Head of caudate nucleus (tissue), 42 donors: ENCODE measurements around the gene LYPLAL1.

ENCODE experiments used
- DNase-seq, 42 donors: peaks; one replicate each; pipeline versions ENCODE4 v3.0.0 to v3.0.0-alpha.2; 2020 to 2021; ENCODE audit warnings: mixed read lengths in 7 of 42
- intact Hi-C: fragments of 100-400 bp; cut with DNase I; formaldehyde crosslinking; loops from one replicate; pipeline ENCODE4 v1.15.0; 2022

LYPLAL1 gene

GRCh38 chr1:219173758-219174459 is at the start of gene LYPLAL1:
Gene LYPLAL1 (plus strand): TSS chr1:219173878. CDS start chr1:219173891, 13 bp downstream.
- intact Hi-C loops, result no loop called here
- peak; percentile 70 to 95 (median 90) for DNase-seq

DNA sequence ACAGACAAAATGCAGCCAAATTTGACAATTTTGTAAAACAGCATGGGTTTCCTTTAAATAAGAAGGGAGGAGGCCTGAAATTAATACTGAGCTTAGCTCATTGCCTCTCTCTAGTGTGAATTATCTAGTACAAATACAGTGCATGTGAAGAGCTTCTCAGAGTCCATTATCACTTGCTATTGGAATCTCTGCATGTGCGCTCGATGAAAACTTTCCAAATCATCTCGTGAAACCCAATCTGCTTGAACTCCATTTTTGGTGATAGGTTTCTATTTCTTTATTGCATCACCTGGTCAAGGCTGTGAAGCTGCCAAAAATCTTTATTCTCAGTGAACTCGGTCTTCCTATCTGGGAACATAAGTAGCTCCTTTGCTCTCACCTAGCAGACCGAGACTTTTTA is 49.5 kb upstream of the LYPLAL1 start:
- DNase-seq, result no peak
- intact Hi-C loops, result no loop called here

DNA sequence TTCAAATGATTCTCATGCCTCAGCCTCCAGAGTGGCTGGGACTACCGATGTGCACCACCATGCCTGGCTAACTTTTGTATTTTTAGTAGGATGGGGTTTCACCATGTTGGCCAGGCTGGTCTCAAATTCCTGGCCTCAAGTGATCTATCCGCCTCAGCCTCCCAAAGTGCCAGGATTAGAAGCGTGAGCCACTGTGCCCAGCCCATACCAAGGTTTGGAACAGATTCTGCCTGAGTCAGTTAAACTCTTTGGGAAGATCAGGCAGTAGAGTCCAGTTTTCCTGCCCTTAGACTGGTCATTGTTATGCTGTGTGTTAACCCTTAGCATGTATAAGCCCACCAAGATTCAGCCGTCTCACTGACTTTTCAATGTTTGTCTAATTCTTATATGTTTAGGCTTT is 48.3 kb upstream of the LYPLAL1 start:
- intact Hi-C loops, result no loop called here
- no peak for DNase-seq

DNA sequence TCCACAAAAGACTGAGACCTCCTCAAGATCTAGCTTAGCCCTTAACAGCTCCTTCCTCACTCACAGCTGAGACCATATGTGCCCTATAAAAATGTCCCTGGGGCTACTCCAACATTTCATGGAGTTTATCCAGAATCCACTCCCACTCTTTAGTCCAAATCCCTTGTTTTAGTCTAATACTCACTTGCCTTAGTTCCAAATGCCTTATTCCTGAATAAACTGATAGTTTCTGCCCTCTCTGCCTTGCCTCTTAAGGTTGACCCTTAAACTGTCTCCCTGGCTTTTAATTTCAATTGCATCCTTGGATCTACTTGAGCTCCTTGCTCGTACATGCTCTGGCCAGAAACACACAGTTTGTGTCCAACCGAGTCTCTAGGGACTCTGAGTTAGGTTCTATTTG is 47.3 kb upstream of the LYPLAL1 start:
- DNase-seq, result no peak
- intact Hi-C loops, result no loop called here

GRCh38 chr1:219128957-219129356 is 44.7 kb upstream of the LYPLAL1 start:
- DNase-seq, result no peak
- intact Hi-C loops, result no loop called here

GRCh38 chr1:219130366-219130935 is 43.2 kb upstream of the LYPLAL1 start:
- intact Hi-C loops, result no loop called here
- no peak for DNase-seq

GRCh38 chr1:219132939-219133338 is 40.7 kb upstream of the LYPLAL1 start:
- intact Hi-C loops, result no loop called here
- DNase-seq, result no peak

DNA sequence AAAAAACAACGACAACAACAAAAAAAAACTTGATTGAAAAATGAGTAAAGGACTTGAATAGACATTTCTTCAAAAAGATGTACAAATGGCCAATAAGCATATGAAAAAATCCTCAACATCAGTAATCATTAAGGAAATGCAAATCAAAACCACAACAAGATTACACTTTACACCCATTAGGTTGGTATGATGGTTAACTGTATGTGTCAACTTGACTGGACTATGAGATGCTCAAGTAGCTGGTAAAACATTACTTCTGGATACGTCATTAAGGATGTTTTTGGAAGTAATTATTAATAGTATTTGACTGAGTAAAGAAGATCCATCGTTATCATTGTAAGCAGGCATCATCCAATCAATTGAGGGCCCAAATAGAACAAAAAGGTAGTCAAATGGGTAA is 34.9 kb upstream of the LYPLAL1 start:
- intact Hi-C loops, result no loop called here
- DNase-seq, result no peak

DNA sequence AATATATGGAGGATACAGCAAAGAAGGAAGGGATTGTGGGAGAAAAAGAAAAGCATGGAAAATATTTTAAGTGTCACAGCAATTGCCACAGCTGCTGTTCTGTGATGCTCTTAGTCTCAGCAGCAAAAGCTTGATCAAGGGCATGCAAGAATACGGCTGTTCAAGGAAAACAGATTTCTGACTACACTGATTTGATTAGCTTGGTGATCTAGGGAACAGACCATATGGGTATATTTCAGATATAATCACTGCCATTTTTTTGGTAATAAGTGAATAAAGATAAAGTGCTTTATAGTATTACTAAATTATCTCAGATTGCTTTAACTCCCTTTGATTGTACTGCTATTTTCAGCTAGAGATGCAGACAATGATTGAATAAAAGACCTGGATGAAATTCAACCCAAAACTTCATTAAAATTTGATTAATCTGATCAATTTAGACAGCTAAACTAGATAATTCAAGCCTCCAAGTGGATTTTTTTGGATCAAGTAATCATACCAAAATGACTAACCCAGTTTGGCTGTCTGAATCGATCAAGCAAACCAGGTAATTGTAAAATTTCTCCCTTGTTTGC is 33.3 kb upstream of the LYPLAL1 start:
- no peak for DNase-seq
- intact Hi-C loops, result no loop called here

- no peak for DNase-seq
- intact Hi-C loops, result no loop called here
These were observed 29.9 kb upstream of the LYPLAL1 start for GRCh38 chr1:219143735-219144134.

- DNase-seq, result no peak
- intact Hi-C loops, result no loop called here
These were observed 28.9 kb upstream of the LYPLAL1 start for GRCh38 chr1:219144658-219145315.

GRCh38 chr1:219147571-219148019 is 26.1 kb upstream of the LYPLAL1 start:
- intact Hi-C loops, result no loop called here
- DNase-seq, result no peak

GRCh38 chr1:219149009-219149577 is 24.6 kb upstream of the LYPLAL1 start:
- intact Hi-C loops, result no loop called here
- no peak for DNase-seq

- intact Hi-C loops, result no loop called here
- DNase-seq, result no peak
These were observed 23.7 kb upstream of the LYPLAL1 start for GRCh38 chr1:219149953-219150352.

DNA sequence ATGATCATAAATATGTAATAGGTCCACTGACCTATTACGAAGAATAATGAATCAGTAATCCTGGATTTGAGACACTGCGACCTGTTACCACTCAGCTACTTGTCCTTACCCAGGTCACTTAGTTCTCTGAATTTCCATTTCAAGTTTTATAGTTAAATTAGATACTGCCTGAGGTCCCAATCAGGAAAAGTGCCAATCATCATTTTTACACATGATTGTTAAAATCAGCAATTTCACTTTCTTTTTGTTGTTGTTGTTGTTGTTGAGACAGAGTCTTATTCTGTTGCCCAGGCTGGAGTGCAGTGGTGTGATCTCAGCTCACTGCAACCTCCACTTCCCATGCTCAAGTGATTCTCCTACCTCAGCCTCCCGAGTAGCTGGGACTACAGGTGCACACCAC is 22.8 kb upstream of the LYPLAL1 start:
- intact Hi-C loops, result no loop called here
- no peak for DNase-seq

DNA sequence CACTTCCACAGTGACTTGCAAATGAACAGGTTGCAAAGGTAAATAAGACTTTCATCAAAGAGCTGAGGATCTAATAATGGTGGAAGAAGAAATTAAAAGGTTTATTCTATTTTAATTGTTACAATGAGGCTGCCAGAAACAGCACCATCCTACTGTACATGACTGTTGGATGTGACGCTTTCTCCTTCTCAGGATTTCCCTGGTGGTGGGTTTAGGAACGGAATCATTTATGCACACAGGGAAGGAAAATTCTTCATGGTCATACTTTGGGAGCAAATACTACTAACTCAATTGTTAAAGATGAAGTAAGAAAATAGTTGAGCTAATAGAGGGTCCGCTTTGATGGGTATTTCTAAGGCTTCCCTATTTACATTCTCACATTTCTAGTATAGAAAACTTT is 22.2 kb upstream of the LYPLAL1 start:
- no peak for DNase-seq
- intact Hi-C loops, result no loop called here

- DNase-seq, result no peak
- intact Hi-C loops, result no loop called here
These were observed 20.9 kb upstream of the LYPLAL1 start for GRCh38 chr1:219152751-219153150.

GRCh38 chr1:219153723-219154122 is 20.0 kb upstream of the LYPLAL1 start:
- intact Hi-C loops, result no loop called here
- no peak for DNase-seq

GRCh38 chr1:219155135-219155534 is 18.5 kb upstream of the LYPLAL1 start:
- intact Hi-C loops, result no loop called here
- no peak for DNase-seq
